Measurements from ENCODE around the gene RPL27.

RPL27 gene

DNA sequence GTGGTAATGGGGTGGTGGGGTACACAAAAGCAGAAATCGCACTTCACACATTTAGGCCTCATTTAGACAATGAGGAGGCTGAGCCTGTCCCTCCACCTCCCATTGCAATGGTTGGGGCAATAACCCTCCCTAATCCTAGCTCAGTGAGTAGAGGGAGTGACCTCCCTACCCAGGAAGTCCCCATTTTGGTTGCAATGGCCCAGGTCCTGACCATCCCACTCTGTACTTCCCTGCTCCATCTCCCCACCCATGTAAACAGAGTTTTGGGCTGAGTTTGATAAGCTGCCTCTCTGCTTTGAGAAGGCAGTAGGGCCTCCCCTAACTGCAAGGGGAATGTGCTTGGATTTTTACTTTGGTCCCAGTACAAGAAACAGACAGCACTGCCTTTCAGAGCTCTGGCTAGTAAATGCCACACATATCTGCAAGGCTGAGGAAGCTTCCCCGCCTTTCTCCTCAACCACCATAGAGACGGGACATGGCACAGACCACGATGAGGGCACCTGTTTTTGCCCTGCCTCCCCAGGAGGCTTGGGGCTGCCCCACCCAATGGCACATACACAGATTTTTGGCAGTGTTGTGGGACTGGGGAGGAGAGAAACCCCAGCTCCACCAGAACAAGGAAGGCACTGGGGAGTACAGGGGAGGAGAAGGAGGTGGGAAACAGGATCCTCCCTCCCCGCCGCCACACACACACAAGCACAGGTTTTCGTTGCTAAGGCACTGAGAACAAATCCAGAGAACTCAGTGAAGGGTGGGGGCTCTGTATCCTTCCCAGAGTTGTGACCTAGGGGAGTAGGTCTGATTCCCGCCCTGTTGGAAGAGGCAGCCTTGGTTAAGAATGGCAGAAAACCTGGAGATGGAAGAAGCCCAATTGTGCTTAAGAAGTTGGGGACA is 16.7 kb downstream of the RPL27 start:
- Histone ChIP-seq H3K27me3 (ENCODE audit: low read depth, low read length) (no peaks in the 10 kb centered on the region), H3K27ac (ENCODE audit: low read length) (peak overlapping the region; percentile 57), H3K4me1 (ENCODE audit: control insufficient read depth in 1 of 2, insufficient read depth in 2 of 2, low read length in 2 of 2) (peaks cover 16 to 52% of the 10 kb centered on the region in 2 donors), H3K9me3 (ENCODE audit: control insufficient read depth in 1 of 2, low read length in 2 of 2) (no peaks in the 10 kb centered on the region), H3K36me3 (ENCODE audit: control insufficient read depth in 1 of 2, insufficient read depth in 2 of 2, low read length in 2 of 2) (peaks cover 21 to 52% of the 10 kb centered on the region in 2 donors), H3K4me3 (ENCODE audit: low read depth in 1 of 2, low read length in 2 of 2) (no peak overlapping the region)

DNA sequence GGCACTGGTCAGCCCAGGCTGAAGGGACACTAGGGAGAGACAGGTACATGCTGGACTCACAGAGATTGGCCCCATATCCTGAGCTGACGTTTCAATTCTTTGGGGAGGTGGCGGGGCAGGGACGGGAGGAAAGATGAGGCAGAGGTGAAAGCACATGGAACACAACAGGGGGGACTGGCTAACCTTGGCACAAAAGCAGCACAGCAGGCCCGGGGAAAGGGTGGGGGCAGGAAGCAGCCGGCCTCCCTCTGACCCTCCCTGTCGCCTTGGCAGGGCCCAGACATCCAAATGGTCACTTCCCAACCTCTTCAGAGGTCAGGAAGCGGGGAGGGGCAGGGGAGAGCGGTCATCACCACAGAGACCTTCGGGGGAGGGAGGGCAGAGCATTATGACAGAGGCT is 17.4 kb downstream of the RPL27 start:
- no peak overlapping the region for H3K4me3 ChIP-seq (ENCODE audit: low read depth in 1 of 2, low read length in 2 of 2)
- peaks cover 21 to 52% of the 10 kb centered on the region in 2 donors for H3K36me3 ChIP-seq (ENCODE audit: control insufficient read depth in 1 of 2, insufficient read depth in 2 of 2, low read length in 2 of 2)
- peak overlapping the region; percentile 57 for H3K27ac ChIP-seq (ENCODE audit: low read length)
- H3K9me3 ChIP-seq (ENCODE audit: control insufficient read depth in 1 of 2, low read length in 2 of 2), result no peaks in the 10 kb centered on the region
- H3K27me3 ChIP-seq (ENCODE audit: low read depth, low read length), result no peaks in the 10 kb centered on the region
- peaks cover 17 to 58% of the 10 kb centered on the region in 2 donors for H3K4me1 ChIP-seq (ENCODE audit: control insufficient read depth in 1 of 2, insufficient read depth in 2 of 2, low read length in 2 of 2)

DNA sequence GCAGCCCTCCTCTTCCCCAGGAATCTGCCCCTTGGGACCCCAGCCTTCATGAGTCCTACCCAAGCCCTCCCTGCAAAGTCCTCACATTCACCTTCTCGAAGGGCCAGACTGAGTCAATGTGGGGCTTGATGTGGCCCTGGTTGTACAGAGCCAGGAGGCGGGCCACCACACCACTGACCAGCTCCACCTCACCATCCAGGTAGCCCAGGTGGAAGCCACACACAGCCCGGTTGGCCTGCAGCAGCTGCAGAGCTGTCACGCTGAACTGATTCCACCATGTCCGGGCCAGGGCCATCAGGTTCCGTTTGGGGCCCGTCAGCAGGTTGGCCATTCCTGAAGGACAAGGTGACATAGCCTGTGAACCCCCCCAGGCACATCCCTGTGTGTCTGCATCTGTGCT is 18.0 kb downstream of the RPL27 start:
- Histone ChIP-seq H3K27ac (ENCODE audit: low read length) (peak overlapping the region; percentile 51), H3K36me3 (ENCODE audit: control insufficient read depth in 1 of 2, insufficient read depth in 2 of 2, low read length in 2 of 2) (peaks cover 21 to 52% of the 10 kb centered on the region in 2 donors), H3K27me3 (ENCODE audit: low read depth, low read length) (no peaks in the 10 kb centered on the region), H3K9me3 (ENCODE audit: control insufficient read depth in 1 of 2, low read length in 2 of 2) (no peaks in the 10 kb centered on the region), H3K4me3 (ENCODE audit: low read depth in 1 of 2, low read length in 2 of 2) (no peak overlapping the region), H3K4me1 (ENCODE audit: control insufficient read depth in 1 of 2, insufficient read depth in 2 of 2, low read length in 2 of 2) (peaks cover 17 to 58% of the 10 kb centered on the region in 2 donors)

DNA sequence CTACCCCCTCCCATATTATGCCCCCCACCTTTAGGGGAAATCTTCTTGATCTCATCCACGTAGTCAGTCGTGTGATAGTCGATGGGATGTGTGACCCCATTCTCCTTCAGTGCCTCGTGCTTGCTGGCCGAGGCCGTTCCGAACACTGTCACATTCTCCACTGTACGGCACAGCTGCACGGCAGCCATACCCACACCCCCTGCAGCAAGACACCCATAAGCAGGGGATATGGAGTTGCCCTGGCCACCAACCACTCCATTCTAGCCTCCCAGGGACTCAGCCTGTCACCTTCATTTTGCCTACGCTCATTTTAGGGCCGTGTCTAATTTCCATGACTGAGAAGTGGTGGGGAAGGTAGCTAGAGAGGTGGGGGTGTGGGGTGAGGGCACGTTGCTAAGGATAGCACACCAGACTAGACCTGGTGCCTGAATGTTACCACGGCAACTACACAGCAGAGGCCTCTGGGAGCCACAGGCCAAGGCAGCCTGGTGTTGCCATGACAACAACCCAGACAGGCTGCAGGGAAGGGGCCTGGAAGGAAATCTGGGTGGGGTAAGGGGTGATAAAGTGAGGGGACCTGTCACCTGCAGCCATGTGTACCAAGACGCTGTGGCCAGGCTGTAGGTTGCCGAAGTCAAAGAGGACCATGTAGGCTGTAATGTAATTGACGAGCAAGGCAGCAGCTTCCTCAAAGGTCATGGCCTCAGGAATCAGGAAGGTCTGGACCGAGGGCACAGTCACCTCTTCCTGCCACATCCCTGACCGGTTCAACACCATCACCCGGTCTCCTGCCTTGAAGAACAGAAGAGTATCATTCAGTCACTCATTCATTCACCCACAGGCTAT is 20.0 kb downstream of the RPL27 start:
- H3K4me3 ChIP-seq (ENCODE audit: low read depth in 1 of 2, low read length in 2 of 2), result no peak overlapping the region
- H3K27ac ChIP-seq (ENCODE audit: low read length), result peak overlapping the region; percentile 11
- H3K4me1 ChIP-seq (ENCODE audit: control insufficient read depth in 1 of 2, insufficient read depth in 2 of 2, low read length in 2 of 2), result peaks cover 17 to 53% of the 10 kb centered on the region in 2 donors

DNA sequence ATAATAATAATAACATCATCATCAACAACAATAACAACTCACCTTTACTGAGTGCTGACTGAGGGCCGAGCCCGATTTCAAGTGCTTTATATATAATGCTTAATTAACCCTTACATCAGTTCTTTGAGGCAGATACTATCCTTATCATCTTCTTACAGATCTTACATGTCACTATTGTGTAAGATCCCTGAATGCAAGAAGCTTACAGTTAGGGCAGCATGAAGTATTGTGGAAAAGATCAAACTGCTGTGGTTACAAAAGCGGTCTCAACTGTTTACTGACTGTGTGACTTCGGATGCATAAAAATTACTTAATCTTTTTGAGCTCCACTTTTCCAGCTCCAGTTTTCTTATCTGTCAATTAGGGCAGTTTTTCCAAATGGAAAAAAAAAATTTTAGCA is 20.7 kb downstream of the RPL27 start:
- Histone ChIP-seq H3K27ac (ENCODE audit: low read length) (no peak overlapping the region), H3K36me3 (ENCODE audit: control insufficient read depth in 1 of 2, insufficient read depth in 2 of 2, low read length in 2 of 2) (peaks cover 13 to 42% of the 10 kb centered on the region in 2 donors), H3K4me3 (ENCODE audit: low read depth in 1 of 2, low read length in 2 of 2) (no peak overlapping the region), H3K27me3 (ENCODE audit: low read depth, low read length) (no peaks in the 10 kb centered on the region), H3K9me3 (ENCODE audit: control insufficient read depth in 1 of 2, low read length in 2 of 2) (no peaks in the 10 kb centered on the region), H3K4me1 (ENCODE audit: control insufficient read depth in 1 of 2, insufficient read depth in 2 of 2, low read length in 2 of 2) (peaks cover 17 to 47% of the 10 kb centered on the region in 2 donors)

More for the DNA sequence above, 20.0 kb downstream of the RPL27 start:
- Histone ChIP-seq H3K9me3 (ENCODE audit: control insufficient read depth in 1 of 2, low read length in 2 of 2) (no peaks in the 10 kb centered on the region), H3K36me3 (ENCODE audit: control insufficient read depth in 1 of 2, insufficient read depth in 2 of 2, low read length in 2 of 2) (peaks cover 15 to 49% of the 10 kb centered on the region in 2 donors), H3K27me3 (ENCODE audit: low read depth, low read length) (no peaks in the 10 kb centered on the region)

DNA sequence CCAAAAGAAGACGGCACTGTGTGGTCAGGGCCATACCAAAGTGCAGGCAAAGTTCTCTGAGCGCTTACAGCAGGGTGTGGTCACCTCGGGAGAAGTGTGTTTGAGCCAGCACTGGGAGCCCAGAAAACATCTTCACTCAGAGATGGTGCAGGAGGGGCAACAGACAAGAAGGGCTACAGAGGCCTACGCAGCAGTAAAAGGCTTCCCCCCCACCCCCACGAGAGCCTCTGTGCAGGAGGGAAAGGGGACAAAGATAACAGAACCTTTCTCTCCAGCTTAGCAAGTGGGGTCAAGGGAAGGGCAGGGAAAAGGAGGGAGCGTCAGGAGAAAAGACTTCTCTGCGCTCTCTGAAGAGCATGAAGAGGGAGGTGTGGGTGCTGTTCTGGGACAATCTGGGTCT is 21.2 kb downstream of the RPL27 start:
- peak overlapping the region; percentile 23 to 100 for H3K4me3 ChIP-seq (ENCODE audit: low read depth in 1 of 2, low read length in 2 of 2)
- H3K36me3 ChIP-seq (ENCODE audit: control insufficient read depth in 1 of 2, insufficient read depth in 2 of 2, low read length in 2 of 2), result peaks cover 13 to 37% of the 10 kb centered on the region in 2 donors
- no peaks in the 10 kb centered on the region for H3K9me3 ChIP-seq (ENCODE audit: control insufficient read depth in 1 of 2, low read length in 2 of 2)
- peak overlapping the region; percentile 75 for H3K27ac ChIP-seq (ENCODE audit: low read length)
- peaks cover 17 to 43% of the 10 kb centered on the region in 2 donors for H3K4me1 ChIP-seq (ENCODE audit: control insufficient read depth in 1 of 2, insufficient read depth in 2 of 2, low read length in 2 of 2)
- H3K27me3 ChIP-seq (ENCODE audit: low read depth, low read length), result no peaks in the 10 kb centered on the region

DNA sequence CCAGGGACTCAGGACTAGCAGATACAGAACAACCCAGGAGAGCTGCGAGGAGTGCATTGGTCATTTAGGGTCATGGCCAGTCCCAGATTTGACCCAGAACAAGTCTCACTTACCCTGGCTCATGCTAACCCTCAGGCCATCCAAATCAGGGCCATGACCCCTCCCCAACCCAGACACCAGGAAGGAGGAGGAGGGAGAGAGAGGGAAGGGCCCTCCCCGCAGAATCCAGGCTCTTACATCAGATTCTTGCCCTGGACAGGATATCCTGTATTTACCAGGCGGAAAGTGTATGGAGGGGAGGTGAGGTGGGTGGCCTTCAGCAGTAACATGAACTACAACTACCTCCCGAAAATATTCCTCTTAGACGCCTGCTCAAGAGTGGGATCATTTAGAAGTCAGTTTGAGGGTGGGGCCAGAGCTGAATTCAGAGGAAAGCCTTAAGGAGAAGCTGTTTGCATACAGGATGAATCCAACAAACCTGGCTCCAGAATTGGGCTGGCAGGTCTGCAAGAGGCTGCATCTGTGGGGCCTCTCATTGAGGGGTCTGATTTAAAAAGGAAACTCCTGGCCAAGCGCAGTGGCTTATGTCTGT is 21.9 kb downstream of the RPL27 start:
- H3K27me3 ChIP-seq (ENCODE audit: low read depth, low read length), result no peaks in the 10 kb centered on the region
- H3K36me3 ChIP-seq (ENCODE audit: control insufficient read depth in 1 of 2, insufficient read depth in 2 of 2, low read length in 2 of 2), result peaks cover 10 to 30% of the 10 kb centered on the region in 2 donors
- H3K4me3 ChIP-seq (ENCODE audit: low read depth in 1 of 2, low read length in 2 of 2), result peak overlapping the region; percentile 23 to 100
- no peaks in the 10 kb centered on the region for H3K9me3 ChIP-seq (ENCODE audit: control insufficient read depth in 1 of 2, low read length in 2 of 2)
- H3K4me1 ChIP-seq (ENCODE audit: control insufficient read depth in 1 of 2, insufficient read depth in 2 of 2, low read length in 2 of 2), result peaks cover 14 to 35% of the 10 kb centered on the region in 2 donors
- H3K27ac ChIP-seq (ENCODE audit: low read length), result peak overlapping the region; percentile 75

DNA sequence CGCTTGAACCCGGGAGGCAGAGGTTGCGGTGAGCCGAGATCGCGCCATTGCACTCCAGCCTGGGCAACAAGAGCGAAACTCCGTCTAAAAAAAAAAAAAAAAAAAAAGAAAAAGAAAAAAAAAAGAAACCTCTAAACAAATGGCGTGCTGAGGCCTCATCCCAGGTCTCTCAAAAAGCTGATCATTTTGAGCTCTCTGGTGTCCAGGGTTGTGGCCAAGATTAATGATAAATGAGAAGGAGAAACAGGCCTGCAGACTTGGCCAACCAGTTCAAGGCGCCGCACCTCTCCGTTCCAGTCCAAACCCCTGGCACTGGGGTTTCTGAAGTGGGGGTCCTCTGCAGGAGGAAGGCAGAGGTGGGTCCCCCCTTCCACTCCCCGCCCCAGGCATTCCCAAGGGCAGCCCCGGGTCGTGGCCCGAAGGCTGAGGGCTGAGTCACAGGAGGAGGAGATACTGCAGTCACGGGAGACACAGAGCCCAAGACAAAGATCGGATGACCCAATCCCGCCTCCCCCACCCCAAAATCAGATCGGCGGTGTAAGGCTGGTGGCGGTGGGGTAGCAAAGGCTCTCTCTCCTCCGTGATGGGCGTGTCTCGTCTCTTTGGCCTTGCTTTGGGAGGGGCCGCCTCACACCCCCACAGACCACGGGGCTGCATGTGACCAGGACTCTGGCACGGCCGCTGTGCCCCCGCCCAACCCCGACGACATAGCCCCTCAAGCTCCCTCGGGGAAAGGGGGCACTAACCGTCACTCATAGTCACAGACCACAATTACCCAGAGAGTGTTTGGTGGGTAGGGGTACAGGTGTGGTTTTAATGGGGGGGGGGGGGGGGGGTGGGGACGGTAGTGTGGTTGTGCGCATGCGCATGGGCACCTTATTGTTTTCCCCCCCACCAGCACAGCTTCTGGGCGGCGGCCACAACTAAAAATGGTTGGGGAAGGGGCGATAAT is 22.8 kb downstream of the RPL27 start:
- Histone ChIP-seq H3K27ac (ENCODE audit: low read length) (peak overlapping the region; percentile 60), H3K4me1 (ENCODE audit: control insufficient read depth in 1 of 2, insufficient read depth in 2 of 2, low read length in 2 of 2) (peaks cover 12 to 31% of the 10 kb centered on the region in 2 donors), H3K4me3 (ENCODE audit: low read depth in 1 of 2, low read length in 2 of 2) (peak overlapping the region; percentile 71 to 100), H3K36me3 (ENCODE audit: control insufficient read depth in 1 of 2, insufficient read depth in 2 of 2, low read length in 2 of 2) (peaks cover 4 to 21% of the 10 kb centered on the region in 2 donors), H3K9me3 (ENCODE audit: control insufficient read depth in 1 of 2, low read length in 2 of 2) (no peaks in the 10 kb centered on the region), H3K27me3 (ENCODE audit: low read depth, low read length) (no peaks in the 10 kb centered on the region)

DNA sequence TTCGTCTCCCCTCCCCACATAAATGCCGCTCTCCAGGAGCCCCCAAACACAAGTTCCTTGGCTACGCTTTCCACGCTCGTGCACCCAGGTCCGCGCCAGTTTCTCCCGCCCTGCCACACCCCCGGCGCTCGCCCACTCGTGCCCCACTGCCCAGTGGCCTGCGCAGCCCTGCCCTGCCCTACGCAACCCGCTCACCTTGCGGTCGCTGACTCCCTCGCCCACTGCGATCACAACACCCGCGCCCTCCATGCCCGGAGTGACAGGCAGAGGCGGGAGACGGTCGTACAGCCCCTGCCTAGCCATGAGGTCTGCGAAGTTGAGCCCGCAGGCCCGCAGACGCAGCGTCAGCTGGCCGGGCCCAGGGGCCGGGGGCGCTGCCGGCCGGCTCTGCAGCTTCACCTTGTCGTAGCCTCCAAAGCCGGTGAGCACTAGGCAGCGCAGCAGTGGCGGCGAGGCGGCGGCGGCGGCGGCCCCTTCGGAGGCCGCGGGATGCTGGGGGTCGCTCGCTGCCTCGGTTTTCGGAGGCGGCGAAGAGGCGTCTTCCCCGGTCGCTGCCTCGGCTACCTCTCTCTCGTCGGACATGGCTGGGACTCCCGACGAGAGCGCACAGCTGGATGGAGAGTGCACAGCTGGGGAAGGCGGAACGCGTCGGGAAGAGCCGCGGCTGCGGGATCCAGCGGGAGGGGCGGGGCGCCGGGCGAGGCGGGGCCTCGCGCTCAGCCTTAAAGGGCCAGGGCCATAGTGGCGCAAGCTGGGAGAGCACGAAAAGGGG is 23.7 kb downstream of the RPL27 start, which contains the start of gene VAT1:
TSS of gene VAT1 (minus strand) at position 645 of the 772 bp plus-strand sequence. CDS start at position 582, 63 bp downstream.
- no peaks in the 10 kb centered on the region for H3K9me3 ChIP-seq (ENCODE audit: control insufficient read depth in 1 of 2, low read length in 2 of 2)
- peak within 1 kb of the TSS; percentile 71 to 100 for H3K4me3 ChIP-seq (ENCODE audit: low read depth in 1 of 2, low read length in 2 of 2)
- peaks cover 3 to 12% of the 10 kb centered on the region in 2 donors for H3K36me3 ChIP-seq (ENCODE audit: control insufficient read depth in 1 of 2, insufficient read depth in 2 of 2, low read length in 2 of 2)
- H3K27me3 ChIP-seq (ENCODE audit: low read depth, low read length), result no peaks in the 10 kb centered on the region
- H3K4me1 ChIP-seq (ENCODE audit: control insufficient read depth in 1 of 2, insufficient read depth in 2 of 2, low read length in 2 of 2), result peaks cover 12 to 27% of the 10 kb centered on the region in 2 donors
- peak within 1 kb of the TSS; percentile 60 for H3K27ac ChIP-seq (ENCODE audit: low read length)

All from muscle layer of duodenum (tissue), 2 donors.